Ammon's horn (tissue), 1 donor: Measurements from ENCODE around the gene TACO1.

Source experiments
- DNase-seq: peaks from one replicate; pipeline ENCODE4 v3.0.0-alpha.2; 2016; ENCODE audit warnings: low spot score

Gene TACO1

DNA sequence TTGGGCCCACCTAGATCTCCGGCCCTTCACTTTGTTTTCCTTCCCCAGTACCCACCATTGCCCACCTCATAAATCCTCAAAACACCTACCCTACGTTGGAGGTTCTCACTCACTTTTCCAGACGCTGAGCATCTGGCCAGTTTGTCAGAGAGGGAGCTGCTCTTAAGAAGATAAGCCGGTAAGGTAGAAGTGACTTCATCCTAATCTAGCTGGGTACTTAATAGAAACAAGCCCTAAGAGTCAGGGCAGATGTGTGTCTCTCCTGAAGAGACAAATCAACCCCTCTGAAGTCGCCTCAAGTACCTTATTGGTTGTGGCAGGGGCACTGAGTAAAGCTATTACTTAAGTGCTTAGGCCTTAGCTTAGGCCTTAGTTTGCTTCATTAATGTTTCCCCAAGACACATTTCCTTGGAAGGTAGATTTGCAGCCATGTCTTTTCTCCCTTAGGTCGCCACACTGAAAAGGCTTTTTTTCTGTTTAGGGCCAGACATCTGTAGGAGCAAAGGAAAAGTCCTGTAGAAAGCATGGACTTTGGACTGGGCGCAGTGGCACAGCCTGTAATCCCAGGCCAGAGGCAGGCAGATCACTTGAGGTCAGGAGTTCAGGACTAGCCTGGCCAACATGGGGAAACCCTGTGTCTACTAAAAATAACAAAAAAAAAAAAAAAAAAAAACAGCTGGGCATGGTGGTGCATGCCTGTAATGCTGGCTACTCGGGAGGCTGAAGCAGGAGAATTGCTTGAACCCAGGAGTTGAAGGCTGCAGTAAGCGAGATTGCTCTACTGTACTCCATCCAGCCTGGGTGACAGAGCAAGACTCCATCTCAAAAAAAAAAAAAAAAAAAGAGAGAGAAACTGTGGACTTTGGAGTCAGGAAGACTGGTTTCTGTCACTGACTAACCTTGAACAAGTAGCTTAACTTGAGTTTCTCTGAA is 1.0 kb downstream of the TACO1 start:
- DNase-seq: no peak

DNA sequence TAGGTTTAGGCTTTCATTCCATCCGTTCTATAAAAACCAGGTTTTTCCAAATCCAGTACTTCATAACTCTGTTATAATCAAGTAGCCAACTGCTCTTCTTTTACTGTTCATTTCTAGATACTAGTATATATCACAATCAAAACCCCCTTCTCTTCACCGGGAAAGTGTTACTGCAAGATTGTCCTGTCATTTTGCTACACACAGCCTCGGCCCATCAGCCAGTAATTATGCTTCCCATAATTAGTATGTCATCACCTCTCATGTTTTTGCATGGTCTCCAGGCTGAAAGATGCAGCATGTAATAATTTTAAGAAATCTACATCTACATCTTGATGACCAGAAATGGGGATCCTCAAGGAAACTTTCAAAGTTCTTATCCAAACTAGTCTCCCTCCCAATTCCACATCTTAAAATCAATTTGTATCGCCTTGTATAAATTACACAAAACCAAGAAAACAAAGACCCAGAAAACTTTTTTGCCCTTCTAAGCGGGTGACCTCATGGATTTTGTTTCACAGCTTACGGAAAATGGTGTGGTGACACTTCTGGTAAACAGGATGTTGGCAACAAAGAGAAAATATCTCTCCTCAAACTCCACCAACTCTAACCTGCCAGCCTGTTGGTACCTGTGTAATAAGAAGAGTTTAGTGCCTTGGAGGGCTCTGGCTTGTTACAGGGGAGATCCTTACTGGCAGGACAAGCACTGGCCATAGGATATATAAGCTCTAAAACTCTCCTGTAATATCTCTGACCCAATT is 9.3 kb downstream of the TACO1 start:
- no peak for DNase-seq

DNA sequence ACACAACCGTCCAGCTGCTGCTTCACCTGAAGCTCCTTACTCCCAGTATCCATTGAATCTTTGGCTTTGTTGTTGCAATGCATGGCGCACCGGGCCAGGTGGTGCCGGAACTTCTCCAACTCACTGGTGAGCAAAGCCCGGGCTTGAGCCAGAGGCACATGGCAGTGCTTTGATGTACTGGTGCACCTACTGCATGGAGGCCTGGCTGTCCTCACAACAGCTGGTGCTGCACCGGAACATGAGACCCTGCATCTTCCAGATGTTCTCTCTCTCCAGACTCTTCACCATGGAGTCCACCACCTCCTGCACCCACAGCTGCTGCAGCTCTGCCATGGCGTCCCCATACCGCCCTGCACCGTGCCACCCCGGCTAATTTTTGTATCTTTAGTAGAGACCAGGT is 10.2 kb downstream of the TACO1 start:
- no peak for DNase-seq

DNA sequence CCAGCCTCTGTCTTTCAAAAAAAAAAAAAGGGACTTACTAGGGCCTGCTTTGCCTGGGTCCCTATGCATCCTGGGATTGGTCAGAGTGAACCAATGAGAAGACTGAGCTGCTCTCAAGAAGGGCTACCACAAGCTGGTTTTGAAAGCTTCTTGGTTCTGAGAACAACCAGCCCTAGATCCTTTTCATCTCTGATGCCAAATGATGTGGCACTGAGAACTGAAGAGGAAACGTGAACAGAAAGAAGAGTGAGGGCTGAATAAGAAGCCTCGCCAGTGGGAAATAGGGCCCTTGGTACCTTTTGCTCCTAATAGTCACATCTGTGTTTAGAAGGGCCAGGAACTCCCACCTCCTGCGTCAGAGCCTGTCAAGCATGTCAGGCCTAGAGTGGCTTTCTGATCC is 10.7 kb downstream of the TACO1 start:
- no peak for DNase-seq

DNA sequence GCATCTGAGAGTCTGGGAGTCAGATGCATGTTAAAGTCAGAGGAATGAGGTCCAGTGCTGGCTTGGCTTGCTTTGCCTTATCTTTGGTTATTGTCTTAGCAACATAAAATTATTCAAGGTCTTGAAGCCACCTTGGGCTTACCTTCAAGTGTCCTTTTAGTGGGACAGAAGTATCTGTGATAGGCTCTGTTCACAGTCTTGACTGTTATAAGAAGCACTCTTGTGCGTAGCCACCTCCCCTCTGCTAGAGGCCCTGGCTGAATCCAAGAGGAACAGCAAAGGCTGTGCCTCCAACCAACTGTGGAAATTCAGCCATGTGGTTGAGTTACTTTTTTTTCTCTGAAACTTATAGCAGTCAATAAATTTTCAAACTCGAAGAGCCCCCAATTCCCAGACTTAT is 13.0 kb downstream of the TACO1 start:
- DNase-seq: no peak

DNA sequence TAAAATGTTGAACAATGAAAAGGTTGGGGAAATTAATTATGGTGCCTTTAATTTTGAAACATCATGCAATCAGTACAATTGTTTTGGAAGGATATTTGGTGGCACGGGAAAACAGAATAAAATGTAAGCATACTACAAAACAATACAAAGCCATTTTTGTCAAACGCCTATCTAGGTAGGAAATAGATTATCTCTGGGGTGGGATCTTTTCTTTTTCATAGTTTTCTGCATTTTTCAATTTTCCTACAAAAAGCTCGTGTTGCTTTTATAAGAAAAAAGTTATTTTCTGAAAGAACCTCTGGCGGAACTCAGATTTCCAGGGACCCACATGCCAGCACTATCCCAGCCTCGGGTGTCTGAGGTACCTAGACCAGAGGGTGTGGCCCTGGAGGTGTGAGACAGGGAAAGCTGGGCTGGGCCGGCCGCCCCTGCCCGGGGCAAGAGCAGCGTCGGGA is 20.6 kb downstream of the TACO1 start:
- no peak for DNase-seq

DNA sequence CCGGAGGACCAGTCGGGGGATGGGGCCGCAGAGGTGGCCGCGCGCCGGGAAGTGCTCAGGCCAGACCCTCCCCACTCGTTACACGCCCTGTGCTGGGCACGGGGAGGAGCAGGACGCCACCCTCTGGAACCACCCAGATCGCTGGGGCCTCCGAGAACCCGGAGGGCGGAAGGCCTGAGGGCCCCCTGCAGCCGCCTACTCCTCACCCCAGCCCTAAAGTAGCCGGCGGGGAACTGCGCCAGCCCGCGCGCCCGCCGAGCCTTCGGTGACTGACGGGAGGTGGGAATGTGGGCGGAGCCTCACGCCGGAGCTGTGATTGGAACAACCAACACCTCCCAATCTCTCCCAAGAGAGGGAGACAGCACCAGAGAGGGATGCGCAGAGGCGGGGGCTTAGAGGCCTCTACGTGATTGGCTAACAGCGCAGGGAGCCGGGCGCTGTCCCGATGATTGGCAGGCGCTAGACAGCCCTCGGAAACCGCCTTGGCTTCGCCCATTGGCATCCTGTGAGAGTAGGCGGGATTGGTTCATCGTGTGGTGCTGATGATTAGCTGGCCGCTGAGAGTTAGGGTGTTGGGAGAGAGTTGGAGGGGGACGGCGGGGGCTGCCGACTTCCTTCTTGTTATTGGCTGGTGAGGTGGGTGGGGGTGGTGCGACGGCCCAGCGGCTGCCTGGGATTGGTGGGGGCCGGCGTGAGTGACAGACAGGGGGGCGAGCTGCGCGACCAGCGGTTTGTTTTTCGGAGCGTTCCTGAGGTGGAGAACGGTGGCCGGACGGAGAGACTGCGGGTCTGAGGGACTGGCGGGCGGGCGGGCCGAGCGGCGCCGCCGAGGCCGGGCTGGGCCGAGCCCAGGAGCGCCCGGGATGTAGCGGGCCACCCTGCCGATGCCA is 21.2 kb downstream of the TACO1 start, which contains the start of gene MAP3K3:
Gene MAP3K3 (plus strand): TSS at position 734 of the 890 bp plus-strand sequence. CDS start 343 bp downstream, outside the sequence.
- DNase-seq: peak; percentile 100

DNA sequence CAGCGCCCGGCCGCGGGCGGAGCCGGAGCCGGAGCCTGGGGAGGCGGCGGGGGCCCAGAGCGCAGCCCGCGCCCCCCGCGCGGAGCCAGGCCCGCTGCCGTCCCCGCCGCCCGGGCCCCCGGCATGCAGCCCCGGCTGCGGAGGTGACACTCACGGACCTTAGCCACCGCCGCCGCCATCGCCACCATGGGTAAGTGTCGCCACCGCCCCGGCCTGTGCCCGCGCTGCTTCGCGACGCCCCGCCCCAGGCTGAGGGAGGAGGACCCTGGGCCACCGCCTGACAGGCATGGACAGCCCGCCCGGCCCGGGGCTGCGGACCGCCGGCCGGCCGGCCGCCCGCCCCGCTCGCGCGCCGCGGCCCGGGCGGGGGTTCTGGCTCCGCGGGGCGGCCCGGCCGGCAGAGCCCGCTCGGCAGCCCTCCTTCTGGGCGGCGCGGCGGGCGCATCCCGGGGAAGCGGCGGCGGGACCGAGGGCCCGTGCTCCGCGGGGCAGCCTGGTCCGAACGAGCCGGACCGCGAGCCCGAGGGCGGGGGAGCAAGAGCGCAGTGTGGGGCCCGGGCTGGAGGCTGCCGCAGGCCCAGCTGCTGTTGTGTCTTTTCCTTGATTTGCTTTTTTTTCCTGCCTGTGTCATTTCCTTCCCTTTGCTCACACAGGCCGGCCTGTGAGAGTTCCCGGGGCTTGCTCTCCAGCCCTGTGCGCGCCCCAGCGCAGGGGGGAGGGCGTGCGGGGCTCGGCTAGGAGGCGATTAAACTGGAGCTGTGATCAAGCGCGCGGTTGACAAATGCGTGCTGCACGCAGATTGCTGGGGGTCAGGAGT is 22.1 kb downstream of the TACO1 start:
- peak; percentile 75 for DNase-seq

DNA sequence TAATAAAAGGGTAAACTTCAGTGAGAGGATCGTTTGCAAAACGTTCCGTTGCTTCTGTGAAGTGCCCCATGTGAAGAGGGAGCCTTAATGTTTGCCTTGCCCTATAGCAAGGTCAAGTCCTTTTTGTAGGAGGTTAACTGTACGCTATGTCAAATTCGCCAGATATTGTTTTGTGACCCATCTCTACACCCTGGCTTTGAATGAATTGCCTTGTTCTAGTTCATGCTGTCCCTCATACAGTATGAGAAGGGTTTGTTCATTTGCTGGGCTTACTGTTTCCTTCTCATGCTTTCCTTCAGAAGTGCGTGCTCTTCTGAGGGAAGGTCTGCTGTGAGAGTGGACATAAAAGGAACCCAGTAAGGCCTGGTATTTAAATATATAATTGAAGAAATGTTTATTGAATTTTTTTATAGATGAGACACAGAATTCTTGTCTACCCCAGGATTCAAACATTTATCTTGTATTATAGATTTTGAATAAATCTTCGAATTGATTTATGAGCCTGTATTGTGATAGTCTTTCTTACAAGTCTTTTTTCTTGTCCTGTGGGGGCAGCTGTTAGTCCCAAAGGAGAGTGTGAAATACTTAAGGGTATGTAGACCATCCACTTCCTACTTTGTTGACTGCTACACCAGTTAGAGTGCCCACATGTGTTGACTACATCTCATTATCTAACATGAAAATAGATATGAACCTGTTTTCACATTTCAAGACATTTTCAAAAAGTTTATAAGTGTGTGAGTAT is 23.3 kb downstream of the TACO1 start:
- no peak for DNase-seq

DNA sequence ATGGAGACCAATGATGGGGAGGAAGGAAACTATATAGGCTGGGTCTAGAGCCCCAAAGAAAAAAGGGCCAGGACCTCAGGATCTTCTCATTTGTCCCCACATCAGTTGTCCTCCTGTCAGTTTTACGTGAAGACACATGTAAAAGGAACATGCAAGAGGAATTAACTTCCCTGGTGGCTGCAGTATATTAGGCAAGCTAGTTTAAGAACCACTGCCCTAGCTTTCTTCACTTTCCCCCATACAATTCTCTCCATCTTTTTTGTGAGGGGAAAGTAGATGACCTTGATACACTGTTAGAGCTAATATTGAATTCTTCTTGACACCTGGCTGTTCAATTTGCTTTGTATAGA is 23.8 kb downstream of the TACO1 start:
- no peak for DNase-seq

DNA sequence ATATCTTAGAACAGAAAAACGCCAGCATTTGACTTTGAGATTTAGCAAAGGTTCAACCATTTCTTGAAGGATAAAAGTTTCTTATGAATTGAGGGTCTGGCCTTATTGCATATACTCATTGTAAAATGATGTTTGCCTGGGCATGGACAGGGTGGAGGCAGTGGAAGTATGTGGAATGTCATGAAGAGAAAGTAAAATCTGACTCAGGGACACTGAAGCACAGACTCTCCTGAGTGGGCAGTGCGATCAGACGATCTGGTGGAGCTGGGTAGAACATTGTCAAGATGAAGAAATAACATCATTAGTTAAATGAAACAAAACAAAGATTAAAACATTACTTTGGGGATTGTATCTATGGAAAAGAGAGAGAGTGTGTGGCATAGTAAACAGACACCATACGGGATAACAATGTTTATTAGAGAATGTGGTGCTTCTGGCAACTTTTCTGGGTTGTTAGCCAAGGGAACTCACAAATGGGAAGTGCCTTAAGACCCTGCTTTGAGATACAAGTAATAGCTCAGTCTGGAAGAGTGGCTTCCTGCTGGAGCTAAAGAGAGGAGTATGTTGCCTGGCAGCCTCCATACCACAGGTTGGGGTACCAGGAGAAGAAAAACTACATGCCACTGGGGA is 26.0 kb downstream of the TACO1 start:
- DNase-seq: no peak

DNA sequence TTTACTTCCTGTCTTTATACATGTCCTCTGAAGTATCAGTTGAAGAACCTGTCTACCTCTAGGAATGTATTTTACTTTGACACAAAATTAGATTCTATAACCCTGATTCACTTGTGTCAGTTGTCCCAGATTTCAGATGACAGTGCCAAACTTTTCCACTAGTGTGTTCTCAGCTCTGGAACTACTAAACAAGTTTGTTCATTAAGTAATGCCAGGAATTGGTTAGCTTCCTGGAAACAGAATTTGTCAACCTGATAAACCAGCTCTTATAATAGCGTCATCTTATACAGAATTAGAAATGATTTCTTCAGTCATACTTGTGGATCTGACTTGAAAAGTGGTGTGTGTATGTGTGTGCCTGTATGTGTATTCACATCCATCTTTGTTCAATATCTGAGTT is 28.9 kb downstream of the TACO1 start:
- no peak for DNase-seq

DNA sequence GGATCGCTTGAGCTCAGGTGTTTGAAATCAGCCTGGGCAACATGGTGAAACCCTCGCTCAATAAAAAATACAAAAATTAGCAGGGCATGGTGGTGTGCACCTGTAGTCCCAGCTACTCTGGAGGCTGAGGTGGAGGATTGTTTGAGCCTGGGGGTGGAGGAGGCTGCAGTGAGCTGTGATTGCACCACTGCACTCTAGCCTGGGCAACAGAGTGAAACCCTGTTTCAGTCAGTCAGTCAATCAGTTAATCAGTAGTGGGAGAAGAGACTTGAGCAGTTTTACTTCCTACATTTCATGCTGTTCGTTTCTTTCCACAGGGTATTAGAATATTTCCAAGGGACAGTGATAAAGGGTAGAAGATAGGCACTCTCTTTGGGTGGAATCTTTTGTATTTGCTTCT is 30.4 kb downstream of the TACO1 start:
- no peak for DNase-seq

DNA sequence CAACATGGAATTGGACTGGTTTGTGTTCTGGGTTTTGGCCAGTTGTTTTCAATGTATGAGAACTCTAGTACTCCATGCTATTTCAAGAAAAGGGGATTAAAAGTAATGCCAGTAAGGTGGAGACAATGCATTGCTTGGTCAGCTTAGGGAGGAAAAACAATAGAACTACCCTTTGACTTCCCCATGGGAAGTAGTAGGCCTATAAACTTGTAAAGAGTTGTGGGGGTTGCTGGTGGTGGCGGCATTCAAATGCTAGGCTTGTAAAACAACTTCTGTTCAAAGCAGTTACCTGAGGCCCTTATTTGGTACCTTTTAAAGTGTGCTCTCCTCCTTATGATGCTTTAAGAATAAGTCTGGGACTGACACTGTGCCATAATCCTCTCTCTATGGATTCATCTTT is 30.9 kb downstream of the TACO1 start:
- DNase-seq: no peak

DNA sequence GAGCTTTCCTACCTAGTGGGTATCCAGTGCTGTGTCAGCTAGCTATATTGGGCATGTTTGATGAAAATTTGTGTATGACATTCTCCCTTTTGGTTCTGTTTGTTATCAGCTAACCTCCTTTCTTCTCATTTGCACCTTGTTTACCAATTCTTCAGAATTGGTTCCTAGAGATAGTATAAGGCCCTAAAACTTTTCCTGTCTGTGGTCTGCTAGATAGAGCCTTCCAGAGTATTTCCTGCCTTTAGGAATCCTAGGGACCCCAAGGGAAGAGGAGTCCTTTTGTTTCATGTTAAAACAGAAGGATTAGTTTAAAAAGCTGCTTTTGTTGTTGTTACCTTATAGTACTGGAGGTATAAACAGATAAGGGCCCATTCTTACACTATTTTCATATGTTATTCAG is 33.0 kb downstream of the TACO1 start:
- DNase-seq: no peak

DNA sequence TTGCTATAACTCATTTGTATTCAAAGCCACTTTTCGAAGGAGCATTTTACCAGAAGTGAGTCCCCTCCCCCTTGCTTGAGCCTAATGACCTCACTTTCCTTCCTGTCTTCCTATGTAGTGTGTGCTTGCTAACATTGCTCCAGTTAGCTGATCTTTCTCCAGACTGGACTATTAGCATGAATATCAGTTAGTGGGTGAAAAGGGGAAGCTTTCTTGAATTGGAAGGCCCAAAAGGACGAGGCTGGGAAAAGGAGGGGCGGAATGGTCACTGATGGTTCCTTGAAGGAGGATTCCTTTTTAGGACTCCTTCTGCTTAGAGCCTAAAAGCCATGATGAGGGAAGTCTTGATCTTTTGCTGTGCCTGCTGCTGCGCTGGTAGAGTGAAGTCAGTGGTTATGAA is 33.5 kb downstream of the TACO1 start:
- peak; percentile 25 for DNase-seq

DNA sequence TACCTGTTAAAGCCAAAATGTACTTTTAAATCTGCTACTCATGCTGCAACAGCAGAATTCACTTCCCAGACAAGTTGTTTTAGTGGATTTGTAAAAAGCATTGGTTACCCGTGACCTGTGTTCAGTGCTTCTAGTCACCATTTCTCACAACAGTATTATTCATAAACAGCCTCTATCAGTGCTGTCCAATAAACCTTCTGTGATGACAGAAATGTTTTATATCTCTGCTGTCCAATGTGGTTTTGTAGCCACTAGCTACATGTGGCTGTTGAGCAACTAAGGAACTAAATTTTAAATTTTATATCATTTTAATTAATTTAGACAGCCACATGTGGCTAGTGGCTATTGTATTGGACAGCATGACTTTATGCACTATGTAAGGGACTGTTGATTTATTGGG is 34.1 kb downstream of the TACO1 start:
- no peak for DNase-seq

DNA sequence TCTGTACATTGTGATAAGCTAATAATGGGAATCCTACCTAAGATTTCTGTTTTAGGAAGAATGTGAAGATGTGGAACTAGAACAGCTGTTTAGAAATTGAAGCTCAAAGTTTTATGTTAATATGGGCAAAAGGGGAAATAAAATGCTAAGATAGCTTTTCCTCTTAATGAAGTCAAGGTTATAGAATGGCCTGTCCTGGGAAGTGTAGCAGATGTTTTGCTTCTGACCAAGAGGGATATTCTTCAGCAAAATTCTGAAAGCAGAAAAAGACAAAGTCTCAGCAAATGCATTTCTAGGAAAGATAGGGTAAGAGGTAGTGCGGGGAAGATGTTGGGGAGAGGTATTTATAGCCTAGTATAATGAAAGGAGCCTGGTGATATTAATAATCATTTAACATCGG is 34.6 kb downstream of the TACO1 start:
- DNase-seq: no peak

DNA sequence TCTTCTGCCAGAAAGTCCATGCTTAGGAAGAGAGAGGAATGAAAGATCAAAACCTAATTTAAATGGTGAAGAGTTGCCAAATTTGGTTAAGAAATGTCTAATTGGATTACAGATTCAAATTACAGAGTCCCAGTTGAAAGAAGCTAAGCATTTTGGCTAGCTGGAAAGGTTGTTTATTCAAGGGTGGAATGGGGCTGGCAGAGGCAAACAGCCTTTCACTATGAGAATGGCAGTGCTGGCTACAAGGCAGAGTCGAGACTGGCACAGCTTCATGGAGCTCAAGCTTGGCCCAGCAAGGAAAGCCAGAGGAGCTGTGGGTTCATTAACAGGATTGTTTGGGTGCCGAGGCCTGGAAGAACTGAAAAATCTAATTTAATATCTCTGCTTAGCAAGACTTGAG is 35.1 kb downstream of the TACO1 start:
- DNase-seq: peak; percentile 79

DNA sequence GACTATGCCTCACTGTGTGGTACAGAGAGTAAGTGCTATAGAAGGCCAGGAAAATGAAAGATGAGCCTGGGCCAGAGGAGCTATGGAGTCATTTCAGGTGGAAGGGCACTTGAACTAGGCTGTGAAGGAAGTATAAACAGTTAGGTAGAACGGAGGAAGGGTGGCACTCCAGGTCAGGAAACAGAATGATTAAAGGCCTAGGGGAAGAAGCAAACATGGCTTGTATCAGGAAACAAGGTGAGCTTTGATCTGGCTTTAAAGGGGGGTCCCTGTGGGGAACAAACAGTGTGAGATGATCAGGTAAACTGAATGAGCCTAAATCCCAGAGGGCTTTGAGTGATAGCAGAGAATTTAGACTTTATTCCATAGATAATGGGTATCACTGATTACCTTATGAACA is 38.4 kb downstream of the TACO1 start:
- no peak for DNase-seq
